Measurements from ENCODE around the gene OR6J1.

GRCh38 chr14:22601456-22601855 lies 42.7 kb downstream of the OR6J1 start:
- TF ChIP-seq, protein P1, sequence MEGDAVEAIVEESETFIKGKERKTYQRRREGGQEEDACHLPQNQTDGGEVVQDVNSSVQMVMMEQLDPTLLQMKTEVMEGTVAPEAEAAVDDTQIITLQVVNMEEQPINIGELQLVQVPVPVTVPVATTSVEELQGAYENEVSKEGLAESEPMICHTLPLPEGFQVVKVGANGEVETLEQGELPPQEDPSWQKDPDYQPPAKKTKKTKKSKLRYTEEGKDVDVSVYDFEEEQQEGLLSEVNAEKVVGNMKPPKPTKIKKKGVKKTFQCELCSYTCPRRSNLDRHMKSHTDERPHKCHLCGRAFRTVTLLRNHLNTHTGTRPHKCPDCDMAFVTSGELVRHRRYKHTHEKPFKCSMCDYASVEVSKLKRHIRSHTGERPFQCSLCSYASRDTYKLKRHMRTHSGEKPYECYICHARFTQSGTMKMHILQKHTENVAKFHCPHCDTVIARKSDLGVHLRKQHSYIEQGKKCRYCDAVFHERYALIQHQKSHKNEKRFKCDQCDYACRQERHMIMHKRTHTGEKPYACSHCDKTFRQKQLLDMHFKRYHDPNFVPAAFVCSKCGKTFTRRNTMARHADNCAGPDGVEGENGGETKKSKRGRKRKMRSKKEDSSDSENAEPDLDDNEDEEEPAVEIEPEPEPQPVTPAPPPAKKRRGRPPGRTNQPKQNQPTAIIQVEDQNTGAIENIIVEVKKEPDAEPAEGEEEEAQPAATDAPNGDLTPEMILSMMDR (IDR thresholded peaks at IDR 0.05 in 8 of 11, conservative IDR thresholded peaks at IDR 0.05 in 3 of 11) = no peak
- no peak for TF ChIP-seq POLR2A (IDR thresholded peaks at IDR 0.05)

Data from spleen (tissue), 7 donors.